Measurements from ENCODE around the gene UBTF.

The UBTF gene

DNA sequence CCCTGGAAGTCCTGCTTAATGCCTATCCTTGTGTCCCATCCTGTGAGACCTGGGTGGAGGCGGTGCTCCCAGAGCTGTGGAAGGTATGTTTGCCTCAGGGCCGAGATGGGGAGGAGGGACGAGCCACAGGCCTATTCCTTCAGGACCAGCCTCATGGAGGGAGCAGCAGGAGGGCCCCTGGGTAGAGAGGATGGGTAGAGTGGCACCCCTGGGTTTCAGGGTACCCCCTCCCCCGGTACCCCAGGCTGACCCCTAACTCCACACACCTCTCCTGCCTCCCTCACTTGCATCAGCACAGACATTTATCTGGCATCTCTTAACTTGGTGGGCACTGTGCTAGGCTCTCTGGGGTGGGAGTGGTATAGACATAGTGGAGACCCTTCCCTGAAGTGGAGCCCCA lies 41.8 kb downstream of the UBTF start:
- Histone ChIP-seq H3K9me3 (ENCODE audit: insufficient read depth, low read length, severe bottlenecking) (no peaks in the 10 kb centered on the region), H3K27me3 (ENCODE audit: insufficient read depth, low read length, poor library complexity) (no peaks in the 10 kb centered on the region), H3K36me3 (ENCODE audit: insufficient read depth, low read length) (peaks cover 43% of the 10 kb centered on the region), H3K9ac (ENCODE audit: low read depth, low read length) (no peak overlapping the region), H3K79me2 (ENCODE audit: insufficient read depth, low read length) (peaks cover 20% of the 10 kb centered on the region), H4K20me1 (ENCODE audit: insufficient read depth, low read length) (peaks cover 24% of the 10 kb centered on the region; the same call in 1 of the 2 replicates), H3K4me1 (ENCODE audit: insufficient read depth, low read length) (no peaks in the 10 kb centered on the region), H3K4me2 (ENCODE audit: insufficient read depth, low read length) (no peak overlapping the region), H3K4me3 (ENCODE audit: low read depth in 1 of 2, low read length in 2 of 2) (no peak overlapping the region), H2AFZ (ENCODE audit: low read depth, low read length) (no peak overlapping the region), H3K27ac (ENCODE audit: low read length) (no peak overlapping the region)
- TF ChIP-seq CTCF (IDR thresholded peaks at IDR 0.05; ENCODE audit: borderline replicate concordance, extremely low read depth, low read length, poor library complexity, severe bottlenecking), result no peak
- TF ChIP-seq EZH2 (IDR thresholded peaks at IDR 0.05; ENCODE audit: borderline replicate concordance, low read depth, low read length, severe bottlenecking), result no peak
- no peak for DNase-seq
- ATAC-seq (ENCODE audit: insufficient read depth, low read depth), result no peak

- no peaks in the 10 kb centered on the region for H3K9me3 ChIP-seq (ENCODE audit: insufficient read depth, low read length, severe bottlenecking)
- H3K36me3 ChIP-seq (ENCODE audit: insufficient read depth, low read length), result peaks cover 35% of the 10 kb centered on the region
- TF ChIP-seq CTCF (IDR thresholded peaks at IDR 0.05; ENCODE audit: borderline replicate concordance, extremely low read depth, low read length, poor library complexity, severe bottlenecking) (no peak), EZH2 (IDR thresholded peaks at IDR 0.05; ENCODE audit: borderline replicate concordance, low read depth, low read length, severe bottlenecking) (no peak)
- ATAC-seq (ENCODE audit: insufficient read depth, low read depth), result no peak
- no peak for DNase-seq
- H2AFZ ChIP-seq (ENCODE audit: low read depth, low read length), result no peak overlapping the region
- H3K27ac ChIP-seq (ENCODE audit: low read length), result no peak overlapping the region
- H3K79me2 ChIP-seq (ENCODE audit: insufficient read depth, low read length), result peaks cover 12% of the 10 kb centered on the region
- no peaks in the 10 kb centered on the region for H3K27me3 ChIP-seq (ENCODE audit: insufficient read depth, low read length, poor library complexity)
- peaks cover 25% of the 10 kb centered on the region; the same call in 1 of the 2 replicates for H4K20me1 ChIP-seq (ENCODE audit: insufficient read depth, low read length)
- H3K4me1 ChIP-seq (ENCODE audit: insufficient read depth, low read length), result no peaks in the 10 kb centered on the region
- no peak overlapping the region for H3K4me3 ChIP-seq (ENCODE audit: low read depth in 1 of 2, low read length in 2 of 2)
- no peak overlapping the region for H3K9ac ChIP-seq (ENCODE audit: low read depth, low read length)
- no peak overlapping the region for H3K4me2 ChIP-seq (ENCODE audit: insufficient read depth, low read length)
Measured at GRCh38 chr17:44176671-44177501, 42.6 kb downstream of the UBTF start.

GRCh38 chr17:44176257-44176656 lies 43.2 kb downstream of the UBTF start:
- H3K36me3 ChIP-seq (ENCODE audit: insufficient read depth, low read length), result peaks cover 30% of the 10 kb centered on the region
- H3K4me1 ChIP-seq (ENCODE audit: insufficient read depth, low read length), result no peaks in the 10 kb centered on the region
- H3K9ac ChIP-seq (ENCODE audit: low read depth, low read length), result no peak overlapping the region
- peaks cover 25% of the 10 kb centered on the region; the same call in 1 of the 2 replicates for H4K20me1 ChIP-seq (ENCODE audit: insufficient read depth, low read length)
- no peak overlapping the region for H2AFZ ChIP-seq (ENCODE audit: low read depth, low read length)
- no peak for TF ChIP-seq CTCF (IDR thresholded peaks at IDR 0.05; ENCODE audit: borderline replicate concordance, extremely low read depth, low read length, poor library complexity, severe bottlenecking)
- no peak for TF ChIP-seq EZH2 (IDR thresholded peaks at IDR 0.05; ENCODE audit: borderline replicate concordance, low read depth, low read length, severe bottlenecking)
- no peak for DNase-seq
- H3K79me2 ChIP-seq (ENCODE audit: insufficient read depth, low read length), result peaks cover 7% of the 10 kb centered on the region; the same call in 1 of the 2 replicates
- no peak overlapping the region for H3K4me3 ChIP-seq (ENCODE audit: low read depth in 1 of 2, low read length in 2 of 2)
- no peak overlapping the region for H3K27ac ChIP-seq (ENCODE audit: low read length)
- no peaks in the 10 kb centered on the region for H3K9me3 ChIP-seq (ENCODE audit: insufficient read depth, low read length, severe bottlenecking)
- no peak overlapping the region for H3K4me2 ChIP-seq (ENCODE audit: insufficient read depth, low read length)
- ATAC-seq (ENCODE audit: insufficient read depth, low read depth), result no peak; the same call in 2 of the 3 replicates
- no peaks in the 10 kb centered on the region for H3K27me3 ChIP-seq (ENCODE audit: insufficient read depth, low read length, poor library complexity)

Measured in DND-41 (cell line).